PC-3 (cell line): Measurements from ENCODE around the gene CGB2. TPM values are rescaled to one million over a fixed set of nuclear protein-coding genes. Genes with fewer than 3 reads are reported as not detected.
A peak's percentile ranks its signal among the peaks of the same experiment; 100 is the strongest.
"Not testable (repeated sequence)": the region's sequence is repeated elsewhere in the genome, so short reads cannot be mapped to it uniquely, and the experiment has no call there.

Experiments used
- ATAC-seq: fragments of 200-7000 bp; cut with Tn5 transposase; 2 replicates; pipeline ENCODE4 v1.9.1; 2020; ENCODE audit warnings: mild to moderate bottlenecking, moderate library complexity
- BruUV-seq: library from RNA; stranded (reverse); fragments of 400-500 nt; replicated peaks from 2 replicates; lab custom pipeline; 2021; lab: Mats Ljungman, UMichigan
- CTCF ChIA-PET: fragments of 300-600 bp; sonication (Branson Sonifier 250); formaldehyde crosslinking; loops from one replicate; lab custom pipeline; 2022; ENCODE audit warnings: antibody characterized with exemption; lab: Charles Lee
- POLR2A ChIA-PET: fragments of 300-600 bp; sonication (Branson Sonifier 250); formaldehyde crosslinking; loops from one replicate; lab custom pipeline; 2022; ENCODE audit warnings: antibody characterized with exemption; ENCODE audit not compliant: unreplicated experiment; lab: Charles Lee
- DNase-seq: peaks from one replicate; pipeline ENCODE4 v3.0.0-alpha.2; 2015
- H2AFZ ChIP-seq: fragments of 300-600 bp; sonication (generic); 2 replicates; pipeline ENCODE4 v1.6.0; 2016; ENCODE audit warnings: antibody characterized with exemption, low read length
- H3F3A ChIP-seq: fragments of 300-600 bp; sonication (generic); one replicate; pipeline ENCODE4 v1.6.0; 2017; ENCODE audit warnings: antibody characterized with exemption, low read length, control low read depth, mild to moderate bottlenecking; ENCODE audit not compliant: unreplicated experiment
- H3K27ac ChIP-seq: fragments of 300-600 bp; sonication (generic); 2 replicates; pipeline ENCODE4 v1.5.1; 2016; ENCODE audit warnings: mild to moderate bottlenecking, low read length
- H3K27me3 ChIP-seq: fragments of 300-600 bp; sonication (generic); 2 replicates; pipeline ENCODE4 v1.6.1; 2016; ENCODE audit warnings: low read length, mixed read lengths
- H3K36me3 ChIP-seq: fragments of 300-600 bp; sonication (generic); 2 replicates; pipeline ENCODE4 v1.6.1; 2016; ENCODE audit warnings: low read depth, mixed run types, low read length, mixed read lengths
- H3K4me1 ChIP-seq: fragments of 300-600 bp; sonication (generic); 2 replicates; pipeline ENCODE4 v1.5.1; 2016; ENCODE audit warnings: low read length; ENCODE audit not compliant: insufficient read depth
- H3K4me2 ChIP-seq: fragments of 300-600 bp; sonication (generic); 2 replicates; pipeline ENCODE4 v1.6.0; 2016; ENCODE audit warnings: low read length
- H3K4me3 ChIP-seq: fragments of 300-600 bp; sonication (generic); 2 replicates; pipeline ENCODE4 v1.5.1; 2016; ENCODE audit warnings: mild to moderate bottlenecking, low read length, mixed read lengths
- H3K79me2 ChIP-seq: fragments of 300-600 bp; sonication (generic); 2 replicates; pipeline ENCODE4 v1.6.1; 2017; ENCODE audit warnings: low read length, mixed read lengths
- H3K9ac ChIP-seq: fragments of 300-600 bp; sonication (generic); 2 replicates; pipeline ENCODE4 v1.6.0; 2016; ENCODE audit warnings: mild to moderate bottlenecking, low read length
- H3K9me2 ChIP-seq: fragments of 300-600 bp; sonication (generic); replicated peaks from 2 replicates; pipeline ENCODE4 v1.6.1; 2016; ENCODE audit warnings: mixed run types, low read length, mixed read lengths
- H3K9me3 ChIP-seq: fragments of 300-600 bp; sonication (generic); 2 replicates; pipeline ENCODE4 v1.6.1; 2016; ENCODE audit warnings: low read length, mixed read lengths
- H4K20me1 ChIP-seq: fragments of 300-600 bp; sonication (generic); 2 replicates; pipeline ENCODE4 v1.6.1; 2016; ENCODE audit warnings: low read length, mixed read lengths
- CTCF ChIP-seq: fragments of 300-600 bp; sonication (generic); conservative IDR thresholded peaks from 2 replicates; pipeline ENCODE4 v1.5.1; 2017; ENCODE audit warnings: antibody characterized with exemption, low read depth, mild to moderate bottlenecking, low read length
- EZH2 ChIP-seq: fragments of 300-600 bp; sonication (generic); IDR thresholded peaks from one replicate; pipeline ENCODE4 v1.6.1; 2017; ENCODE audit warnings: antibody characterized with exemption, mild to moderate bottlenecking, low read length; ENCODE audit not compliant: unreplicated experiment
- EZH2phosphoT487 ChIP-seq: fragments of 300-600 bp; sonication (generic); IDR thresholded peaks from 2 replicates; pipeline ENCODE4 v1.6.1; 2018; ENCODE audit warnings: mild to moderate bottlenecking, antibody characterized with exemption, low read length, borderline replicate concordance
- intact Hi-C: fragments of 100-400 bp; cut with micrococcal nuclease; formaldehyde crosslinking; loops from 2 replicates; pipeline ENCODE4 v1.9.0; 2023
- total RNA-seq: library from RNA; depleted of rRNA; stranded (reverse); fragments of >200 nt; gene quantifications from 2 replicates; pipeline ENCODE4 v1.2.3, GENCODE V29; 2014

The CGB2 gene
- total RNA-seq, 1 experiment from 2014 or later: not detected

GRCh38 chr19:49039736-49040135 is 8.0 kb downstream of the CGB2 start:
- H3K9ac ChIP-seq, BruUV-seq, H3K79me2 ChIP-seq, H3K4me3 ChIP-seq, H3K9me3 ChIP-seq, H3F3A ChIP-seq, H3K9me2 ChIP-seq, H3K4me2 ChIP-seq, H2AFZ ChIP-seq, H4K20me1 ChIP-seq, H3K36me3 ChIP-seq, DNase-seq, H3K27ac ChIP-seq, CTCF ChIA-PET, intact Hi-C loops, POLR2A ChIA-PET, H3K27me3 ChIP-seq, ATAC-seq: not testable (repeated sequence)
- peaks cover 13% of the 10 kb centered on the region for H3K4me1 ChIP-seq

- Histone ChIP-seq H3K79me2 (no peaks in the 10 kb centered on the region), H3K9ac (no peak overlapping the region), H3K36me3 (no peaks in the 10 kb centered on the region), H3K9me2 (no peaks in the 10 kb centered on the region), H4K20me1 (no peaks in the 10 kb centered on the region), H3K27ac (no peak overlapping the region), H3K9me3 (no peaks in the 10 kb centered on the region), H3K27me3 (no peaks in the 10 kb centered on the region), H3F3A (no peaks in the 10 kb centered on the region), H2AFZ (no peak overlapping the region), H3K4me1 (peaks cover 13% of the 10 kb centered on the region), H3K4me2 (no peak overlapping the region; the same call in 1 of the 2 replicates), H3K4me3 (no peak overlapping the region)
- ChIA-PET CTCF (no interaction called here), POLR2A (no interaction called here)
- BruUV-seq: no TSS peak
- TF ChIP-seq EZH2phosphoT487 (no peak), CTCF (no peak), EZH2 (no peak)
- intact Hi-C loops: no loop called here
- ATAC-seq (peak; percentile 79), DNase-seq (peak; percentile 80)
Measured at GRCh38 chr19:49042177-49042576, 10.5 kb downstream of the CGB2 start.

- BruUV-seq, H3K27ac ChIP-seq, H3F3A ChIP-seq, H4K20me1 ChIP-seq, H3K79me2 ChIP-seq, H3K9ac ChIP-seq, H3K9me3 ChIP-seq, H3K4me2 ChIP-seq, POLR2A ChIA-PET, H3K9me2 ChIP-seq, CTCF ChIA-PET, DNase-seq, H3K4me3 ChIP-seq, H2AFZ ChIP-seq, intact Hi-C loops, H3K27me3 ChIP-seq, H3K36me3 ChIP-seq, ATAC-seq: not testable (repeated sequence)
- peaks cover 13% of the 10 kb centered on the region for H3K4me1 ChIP-seq
Measured at GRCh38 chr19:49042666-49043065, 11.0 kb downstream of the CGB2 start.

- H3K4me3 ChIP-seq, DNase-seq, H2AFZ ChIP-seq, H3K9me3 ChIP-seq, POLR2A ChIA-PET, CTCF ChIA-PET, BruUV-seq, H4K20me1 ChIP-seq, H3K4me2 ChIP-seq, ATAC-seq, H3K9me2 ChIP-seq, H3F3A ChIP-seq, H3K4me1 ChIP-seq, H3K79me2 ChIP-seq, intact Hi-C loops, H3K27ac ChIP-seq, H3K9ac ChIP-seq, H3K36me3 ChIP-seq, H3K27me3 ChIP-seq: not testable (repeated sequence)
Measured at GRCh38 chr19:49043548-49043947, 11.9 kb downstream of the CGB2 start, which contains the start of gene CGB5. TSS of gene CGB5 (plus strand) at chr19:49043848. CDS start at chr19:49044210, 362 bp downstream.

- intact Hi-C loops, H3K27ac ChIP-seq, ATAC-seq, DNase-seq, H3K9me2 ChIP-seq, H3K27me3 ChIP-seq, H3K4me1 ChIP-seq, H3K36me3 ChIP-seq, H2AFZ ChIP-seq, H4K20me1 ChIP-seq, CTCF ChIA-PET, H3K79me2 ChIP-seq, BruUV-seq, H3K4me2 ChIP-seq, H3F3A ChIP-seq, H3K9ac ChIP-seq, H3K4me3 ChIP-seq, H3K9me3 ChIP-seq, POLR2A ChIA-PET: not testable (repeated sequence)
Measured at GRCh38 chr19:49049011-49049410, 17.3 kb downstream of the CGB2 start, which contains the start of gene CGB8. TSS of gene CGB8 (minus strand) at chr19:49049111. CDS start at chr19:49048739, 372 bp downstream.

- H3K79me2 ChIP-seq, CTCF ChIA-PET, intact Hi-C loops, H3K9me3 ChIP-seq, H3K4me3 ChIP-seq, H3F3A ChIP-seq, H4K20me1 ChIP-seq, H3K9me2 ChIP-seq, H3K4me1 ChIP-seq, BruUV-seq, H3K9ac ChIP-seq, POLR2A ChIA-PET, H2AFZ ChIP-seq, H3K36me3 ChIP-seq, DNase-seq, ATAC-seq, H3K27ac ChIP-seq, H3K27me3 ChIP-seq: not testable (repeated sequence)
- H3K4me2 ChIP-seq: peak overlapping the region; percentile 37; the same call in 1 of the 2 replicates
Measured at GRCh38 chr19:49049834-49050233, 18.1 kb downstream of the CGB2 start.
